ENCODE measurements around the gene PSMB5.

DNA sequence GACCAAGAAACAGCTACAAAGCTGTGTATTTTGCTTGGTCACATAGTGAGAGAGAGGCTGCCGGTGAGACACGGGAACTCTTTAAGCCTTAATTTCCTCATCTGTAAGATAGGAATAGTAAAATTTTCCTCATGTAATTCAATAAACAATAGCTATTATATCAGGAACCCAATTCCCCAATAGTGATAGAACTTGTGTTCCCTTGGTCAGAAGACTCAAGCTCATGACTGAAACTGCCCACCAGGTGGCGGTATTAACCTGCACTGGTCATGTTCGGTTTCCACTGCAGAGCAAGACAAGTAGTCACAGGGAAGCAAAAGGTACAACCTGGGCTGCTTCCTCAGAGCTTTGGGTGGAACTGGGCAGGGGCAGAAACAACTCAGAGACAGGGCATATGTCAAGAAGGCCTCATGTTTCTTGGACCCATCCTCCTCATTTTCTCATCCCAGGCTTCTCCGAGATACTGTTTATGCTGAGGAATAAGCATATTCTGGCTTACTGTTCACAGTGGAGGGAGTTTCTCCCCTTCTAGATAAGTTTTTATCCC, 48.1 kb downstream of the PSMB5 start:
- TF ChIP-seq, protein P1, sequence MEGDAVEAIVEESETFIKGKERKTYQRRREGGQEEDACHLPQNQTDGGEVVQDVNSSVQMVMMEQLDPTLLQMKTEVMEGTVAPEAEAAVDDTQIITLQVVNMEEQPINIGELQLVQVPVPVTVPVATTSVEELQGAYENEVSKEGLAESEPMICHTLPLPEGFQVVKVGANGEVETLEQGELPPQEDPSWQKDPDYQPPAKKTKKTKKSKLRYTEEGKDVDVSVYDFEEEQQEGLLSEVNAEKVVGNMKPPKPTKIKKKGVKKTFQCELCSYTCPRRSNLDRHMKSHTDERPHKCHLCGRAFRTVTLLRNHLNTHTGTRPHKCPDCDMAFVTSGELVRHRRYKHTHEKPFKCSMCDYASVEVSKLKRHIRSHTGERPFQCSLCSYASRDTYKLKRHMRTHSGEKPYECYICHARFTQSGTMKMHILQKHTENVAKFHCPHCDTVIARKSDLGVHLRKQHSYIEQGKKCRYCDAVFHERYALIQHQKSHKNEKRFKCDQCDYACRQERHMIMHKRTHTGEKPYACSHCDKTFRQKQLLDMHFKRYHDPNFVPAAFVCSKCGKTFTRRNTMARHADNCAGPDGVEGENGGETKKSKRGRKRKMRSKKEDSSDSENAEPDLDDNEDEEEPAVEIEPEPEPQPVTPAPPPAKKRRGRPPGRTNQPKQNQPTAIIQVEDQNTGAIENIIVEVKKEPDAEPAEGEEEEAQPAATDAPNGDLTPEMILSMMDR (IDR thresholded peaks at IDR 0.05), result peak; percentile 82 to 92 (median 87)
- TF ChIP-seq POLR2A (IDR thresholded peaks at IDR 0.05) (no peak), EP300 (IDR thresholded peaks at IDR 0.05) (no peak)
